ENCODE results near the gene G3BP2. TPM values are rescaled to one million over a fixed set of nuclear protein-coding genes. Genes with fewer than 3 reads are reported as not detected.
"Not testable (repeated sequence)": the region's sequence is repeated elsewhere in the genome, so short reads cannot be mapped to it uniquely, and the experiment has no call there.

The G3BP2 gene
- total and polyA plus RNA-seq, 9 of the 15 experiments (the other 6 are each of a cell fraction or from before 2014, with no cell fraction given), result 25.2 to 222 (median 130) TPM

DNA sequence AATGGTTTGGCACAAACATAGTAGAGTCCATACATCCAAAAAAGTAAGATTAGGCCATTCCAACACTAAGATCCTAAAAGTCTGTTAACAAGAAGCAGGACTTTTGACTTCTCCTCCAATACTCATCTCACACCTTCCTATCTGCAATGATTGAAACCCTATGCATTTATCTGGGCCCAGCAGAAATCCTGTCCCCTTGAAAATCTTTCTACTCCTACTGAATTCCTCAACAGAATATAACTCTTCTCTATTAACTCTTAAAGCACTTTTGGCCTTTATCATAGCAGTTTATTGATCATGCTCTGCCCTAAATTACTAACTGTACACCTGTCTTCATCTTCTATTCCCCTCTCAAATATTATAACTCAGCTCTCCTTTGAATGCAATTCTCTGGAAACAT lies 4.6 kb downstream of the G3BP2 start (continued):
- TF ChIP-seq KAT7 (CRISPR knock-in tag; IDR thresholded peaks at IDR 0.05; ENCODE audit: borderline replicate concordance), result no peak
- TF ChIP-seq ARID1B (IDR thresholded peaks at IDR 0.05), result peak; percentile 24; the same call in 1 of the 2 replicates

DNA sequence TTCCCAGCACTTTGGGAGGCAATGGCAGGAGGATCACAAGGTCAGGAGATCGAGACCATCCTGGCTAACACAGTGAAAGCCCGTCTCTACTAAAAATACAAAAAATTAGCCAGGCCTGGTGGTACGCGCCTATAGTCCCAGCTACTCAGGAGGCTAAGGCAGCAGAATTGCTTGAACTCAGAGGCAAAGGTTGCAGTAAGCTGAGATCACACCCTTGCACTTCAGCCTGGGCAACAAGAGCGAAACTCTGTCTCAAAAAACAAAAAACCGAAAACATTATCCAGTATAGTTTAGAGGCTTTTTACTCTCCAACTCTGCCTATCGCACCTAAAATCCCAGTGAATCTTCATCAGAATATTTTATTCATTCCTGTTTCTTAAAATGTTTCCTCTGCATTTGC lies 5.6 kb downstream of the G3BP2 start:
- H3K27me3 ChIP-seq (ENCODE audit: control insufficient read depth in 2 of 2, insufficient read depth in 2 of 2, low read length in 2 of 2); DNase-seq (ENCODE audit: extremely low read depth in 1 of 4, low spot score in 3 of 4); FAIRE-seq; H3K9me3 ChIP-seq (replicated peaks; ENCODE audit: control insufficient read depth, insufficient read depth, low read depth, low read length); intact Hi-C loops (cut with micrococcal nuclease); BruUV-seq (replicated peaks); H3K4me3 ChIP-seq; H3K4me2 ChIP-seq (ENCODE audit: insufficient read depth, low read length); H3K27ac ChIP-seq (ENCODE audit: extremely low read depth, low read depth, low read length); H3K9me1 ChIP-seq (ENCODE audit: control insufficient read depth, insufficient read depth, low read length); CTCF ChIA-PET (ENCODE audit: low intra/inter-chr PET ratio); in situ Hi-C loops (cut with MboI); H2AFZ ChIP-seq (ENCODE audit: low read depth, low read length); H3K9ac ChIP-seq (ENCODE audit: insufficient read depth in 1 of 2, low read depth in 2 of 2, low read length in 2 of 2): not testable (repeated sequence)
- POLR2A ChIA-PET, result interaction anchor here (0.7 kb wide), 1 partner anchor 15 kb away, joined by 3 read pairs; no protein-coding TSS in a partner anchor
- 60% methylated on average over 7 of the region's 7 CpGs for WGBS (ENCODE audit: insufficient coverage, low coverage, missing lambda C conversion rate)
- Histone ChIP-seq H3K36me3 (ENCODE audit: control insufficient read depth, insufficient read depth, low read length) (peaks cover 31% of the 10 kb centered on the region), H4K20me1 (replicated peaks; ENCODE audit: control insufficient read depth, insufficient read depth, low read length) (peaks cover 49% of the 10 kb centered on the region), H3K4me1 (replicated peaks in 1 of 2; ENCODE audit: control insufficient read depth in 2 of 2, insufficient read depth in 2 of 2, low read length in 2 of 2) (peaks cover 8 to 36% of the 10 kb centered on the region in 2 experiments), H3K79me2 (ENCODE audit: control insufficient read depth, insufficient read depth, low read length) (peaks cover 98% of the 10 kb centered on the region)
- peak; percentile 13; the same call in 2 of the 3 replicates for ATAC-seq

DNA sequence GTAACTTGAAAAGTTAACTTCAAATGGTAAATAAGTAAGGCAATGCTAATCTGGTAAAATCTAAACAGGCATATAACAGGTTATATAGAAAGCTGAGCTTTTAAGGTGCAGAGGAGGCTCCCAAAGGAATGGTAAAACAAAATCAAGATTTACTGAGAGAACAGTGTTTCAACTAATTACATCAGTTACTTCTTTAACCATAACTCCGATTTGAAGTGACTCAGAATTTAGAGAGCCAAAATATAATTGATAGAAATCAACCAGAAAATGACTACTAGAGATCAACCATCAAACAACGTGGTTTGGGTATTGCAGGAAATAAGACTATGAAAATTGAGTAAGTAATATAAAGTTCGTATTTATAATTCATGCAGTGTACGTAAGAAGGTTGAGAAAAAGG lies 6.9 kb downstream of the G3BP2 start:
- Histone ChIP-seq H3K9me1 (ENCODE audit: control insufficient read depth, insufficient read depth, low read length) (peaks cover 6% of the 10 kb centered on the region), H3K4me3 (no peak overlapping the region), H4K20me1 (replicated peaks; ENCODE audit: control insufficient read depth, insufficient read depth, low read length) (peaks cover 38% of the 10 kb centered on the region), H3K27me3 (ENCODE audit: control insufficient read depth in 2 of 2, insufficient read depth in 2 of 2, low read length in 2 of 2) (no peaks in the 10 kb centered on the region), H2AFZ (ENCODE audit: low read depth, low read length) (no peak overlapping the region), H3K9me3 (replicated peaks; ENCODE audit: control insufficient read depth, insufficient read depth, low read depth, low read length) (no peaks in the 10 kb centered on the region), H3K79me2 (ENCODE audit: control insufficient read depth, insufficient read depth, low read length) (peaks cover 96% of the 10 kb centered on the region), H3K9ac (ENCODE audit: insufficient read depth in 1 of 2, low read depth in 2 of 2, low read length in 2 of 2) (no peak overlapping the region), H3K27ac (ENCODE audit: extremely low read depth, low read depth, low read length) (no peak overlapping the region), H3K4me2 (ENCODE audit: insufficient read depth, low read length) (no peak overlapping the region), H3K36me3 (ENCODE audit: control insufficient read depth, insufficient read depth, low read length) (peaks cover 42% of the 10 kb centered on the region), H3K4me1 (replicated peaks in 1 of 2; ENCODE audit: control insufficient read depth in 2 of 2, insufficient read depth in 2 of 2, low read length in 2 of 2) (peaks cover 8 to 35% of the 10 kb centered on the region in 2 experiments)
- FAIRE-seq, result no peak
- in situ Hi-C loops (cut with MboI) (no loop called here), intact Hi-C loops (cut with micrococcal nuclease) (no loop called here)
- CTCF ChIA-PET (ENCODE audit: low intra/inter-chr PET ratio), result interaction anchor here (1.1 kb wide), 1 partner anchor 57 kb away, joined by 3 read pairs; no protein-coding TSS in a partner anchor
- ATAC-seq, result no peak
- 41% methylated on average over 4 of the region's 4 CpGs for WGBS (ENCODE audit: insufficient coverage, low coverage, missing lambda C conversion rate)
- BruUV-seq (replicated peaks), result no TSS peak
- POLR2A ChIA-PET, result interaction anchor here (0.6 to 0.8 kb wide), 2 partner anchors 58 to 83 kb away, joined by 3 read pairs; partner anchors contain the start of gene USO1
- no peak for DNase-seq (ENCODE audit: extremely low read depth in 1 of 4, low spot score in 3 of 4)
- TF ChIP-seq CSDE1 (IDR thresholded peaks at IDR 0.05) (no peak), NFIC (IDR thresholded peaks at IDR 0.05) (no peak), SMARCA4 (IDR thresholded peaks at IDR 0.05) (peak; percentile 32; the same call in 1 of the 2 replicates), ZNF408 (CRISPR knock-in tag; IDR thresholded peaks at IDR 0.05; ENCODE audit: low read depth) (no peak), TAF9B (IDR thresholded peaks at IDR 0.05; ENCODE audit: partially characterized antibody) (no peak), POLR2H (tag; IDR thresholded peaks at IDR 0.05; ENCODE audit: low read depth) (peak; percentile 71), SUPT5H (IDR thresholded peaks at IDR 0.05) (no peak), COPS2 (conservative IDR thresholded peaks at IDR 0.05) (no peak)
- TF ChIP-seq, protein P1, sequence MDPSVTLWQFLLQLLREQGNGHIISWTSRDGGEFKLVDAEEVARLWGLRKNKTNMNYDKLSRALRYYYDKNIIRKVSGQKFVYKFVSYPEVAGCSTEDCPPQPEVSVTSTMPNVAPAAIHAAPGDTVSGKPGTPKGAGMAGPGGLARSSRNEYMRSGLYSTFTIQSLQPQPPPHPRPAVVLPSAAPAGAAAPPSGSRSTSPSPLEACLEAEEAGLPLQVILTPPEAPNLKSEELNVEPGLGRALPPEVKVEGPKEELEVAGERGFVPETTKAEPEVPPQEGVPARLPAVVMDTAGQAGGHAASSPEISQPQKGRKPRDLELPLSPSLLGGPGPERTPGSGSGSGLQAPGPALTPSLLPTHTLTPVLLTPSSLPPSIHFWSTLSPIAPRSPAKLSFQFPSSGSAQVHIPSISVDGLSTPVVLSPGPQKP (CRISPR knock-in tag; IDR thresholded peaks at IDR 0.05), result no peak
- TF ChIP-seq, protein P2, sequence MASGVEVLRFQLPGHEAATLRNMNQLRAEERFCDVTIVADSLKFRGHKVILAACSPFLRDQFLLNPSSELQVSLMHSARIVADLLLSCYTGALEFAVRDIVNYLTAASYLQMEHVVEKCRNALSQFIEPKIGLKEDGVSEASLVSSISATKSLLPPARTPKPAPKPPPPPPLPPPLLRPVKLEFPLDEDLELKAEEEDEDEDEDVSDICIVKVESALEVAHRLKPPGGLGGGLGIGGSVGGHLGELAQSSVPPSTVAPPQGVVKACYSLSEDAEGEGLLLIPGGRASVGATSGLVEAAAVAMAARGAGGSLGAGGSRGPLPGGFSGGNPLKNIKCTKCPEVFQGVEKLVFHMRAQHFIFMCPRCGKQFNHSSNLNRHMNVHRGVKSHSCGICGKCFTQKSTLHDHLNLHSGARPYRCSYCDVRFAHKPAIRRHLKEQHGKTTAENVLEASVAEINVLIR (CRISPR knock-in tag; IDR thresholded peaks at IDR 0.05), result no peak
- TF ChIP-seq, protein P3, sequence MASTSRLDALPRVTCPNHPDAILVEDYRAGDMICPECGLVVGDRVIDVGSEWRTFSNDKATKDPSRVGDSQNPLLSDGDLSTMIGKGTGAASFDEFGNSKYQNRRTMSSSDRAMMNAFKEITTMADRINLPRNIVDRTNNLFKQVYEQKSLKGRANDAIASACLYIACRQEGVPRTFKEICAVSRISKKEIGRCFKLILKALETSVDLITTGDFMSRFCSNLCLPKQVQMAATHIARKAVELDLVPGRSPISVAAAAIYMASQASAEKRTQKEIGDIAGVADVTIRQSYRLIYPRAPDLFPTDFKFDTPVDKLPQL (IDR thresholded peaks at IDR 0.05; ENCODE audit: extremely low read depth, insufficient read length), result no peak

Measured in K562 (cell line).